Choroid plexus epithelial cell (primary cell): ENCODE measurements around the gene EPRS1.

Experiments
- DNase-seq: peaks from one replicate; pipeline ENCODE4 v3.0.0-alpha.2; 2010; ENCODE audit warnings: low read depth
- H3K4me3 ChIP-seq: 2 replicates; pipeline ENCODE4 v1.5.1; 2011; ENCODE audit warnings: low read depth, mild to moderate bottlenecking, control low read depth, low read length, moderate library complexity
- TF ChIP-seq, protein P1 (sequence below): conservative IDR thresholded peaks from 2 replicates; pipeline ENCODE4 v1.5.1; 2011; ENCODE audit warnings: low read depth, mild to moderate bottlenecking, control low read depth, inconsistent platforms, low read length, moderate library complexity

EPRS1 gene

DNA sequence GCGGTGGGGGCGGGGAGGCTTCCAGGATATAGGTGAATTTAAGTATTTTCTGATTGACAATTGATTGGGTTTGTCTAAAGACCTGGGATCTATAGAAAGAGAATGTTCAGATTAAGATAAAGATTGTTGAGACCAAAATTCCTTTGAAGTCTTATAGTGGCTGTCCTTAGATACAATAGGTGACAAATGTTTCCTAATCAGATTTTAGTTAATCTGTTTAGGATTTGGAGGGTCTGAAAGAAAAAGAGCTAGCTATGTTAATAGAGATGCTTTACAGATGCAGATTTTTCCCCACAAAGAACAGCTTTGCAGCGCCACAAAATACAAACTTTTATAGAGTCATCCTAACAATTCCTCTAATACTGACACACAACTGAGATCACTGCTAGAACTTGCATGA lies 14.6 kb upstream of the EPRS1 start:
- no peak overlapping the region for H3K4me3 ChIP-seq
- TF ChIP-seq, protein P1, sequence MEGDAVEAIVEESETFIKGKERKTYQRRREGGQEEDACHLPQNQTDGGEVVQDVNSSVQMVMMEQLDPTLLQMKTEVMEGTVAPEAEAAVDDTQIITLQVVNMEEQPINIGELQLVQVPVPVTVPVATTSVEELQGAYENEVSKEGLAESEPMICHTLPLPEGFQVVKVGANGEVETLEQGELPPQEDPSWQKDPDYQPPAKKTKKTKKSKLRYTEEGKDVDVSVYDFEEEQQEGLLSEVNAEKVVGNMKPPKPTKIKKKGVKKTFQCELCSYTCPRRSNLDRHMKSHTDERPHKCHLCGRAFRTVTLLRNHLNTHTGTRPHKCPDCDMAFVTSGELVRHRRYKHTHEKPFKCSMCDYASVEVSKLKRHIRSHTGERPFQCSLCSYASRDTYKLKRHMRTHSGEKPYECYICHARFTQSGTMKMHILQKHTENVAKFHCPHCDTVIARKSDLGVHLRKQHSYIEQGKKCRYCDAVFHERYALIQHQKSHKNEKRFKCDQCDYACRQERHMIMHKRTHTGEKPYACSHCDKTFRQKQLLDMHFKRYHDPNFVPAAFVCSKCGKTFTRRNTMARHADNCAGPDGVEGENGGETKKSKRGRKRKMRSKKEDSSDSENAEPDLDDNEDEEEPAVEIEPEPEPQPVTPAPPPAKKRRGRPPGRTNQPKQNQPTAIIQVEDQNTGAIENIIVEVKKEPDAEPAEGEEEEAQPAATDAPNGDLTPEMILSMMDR: no peak
- no peak for DNase-seq

DNA sequence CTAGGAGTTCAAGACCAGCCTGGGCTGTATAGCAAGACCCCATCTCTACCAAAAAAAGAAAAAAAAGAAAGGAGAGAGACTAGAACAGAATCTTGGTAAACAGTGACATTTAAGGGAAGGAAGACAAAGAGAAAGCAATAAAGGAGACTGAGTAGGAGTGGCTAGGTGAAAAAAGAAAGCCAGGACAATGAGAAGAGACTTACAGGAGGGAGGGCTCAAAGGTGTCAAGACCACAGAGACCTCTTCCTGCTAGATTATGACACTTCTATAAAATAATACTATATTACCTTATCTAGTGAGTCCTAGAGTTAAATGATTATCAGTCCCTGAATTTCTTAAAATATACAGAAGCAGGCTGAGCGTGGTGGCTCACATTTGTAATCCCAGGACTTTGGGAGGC lies 10.1 kb upstream of the EPRS1 start:
- TF ChIP-seq, protein P1: no peak
- no peak for DNase-seq
- H3K4me3 ChIP-seq: no peak overlapping the region

DNA sequence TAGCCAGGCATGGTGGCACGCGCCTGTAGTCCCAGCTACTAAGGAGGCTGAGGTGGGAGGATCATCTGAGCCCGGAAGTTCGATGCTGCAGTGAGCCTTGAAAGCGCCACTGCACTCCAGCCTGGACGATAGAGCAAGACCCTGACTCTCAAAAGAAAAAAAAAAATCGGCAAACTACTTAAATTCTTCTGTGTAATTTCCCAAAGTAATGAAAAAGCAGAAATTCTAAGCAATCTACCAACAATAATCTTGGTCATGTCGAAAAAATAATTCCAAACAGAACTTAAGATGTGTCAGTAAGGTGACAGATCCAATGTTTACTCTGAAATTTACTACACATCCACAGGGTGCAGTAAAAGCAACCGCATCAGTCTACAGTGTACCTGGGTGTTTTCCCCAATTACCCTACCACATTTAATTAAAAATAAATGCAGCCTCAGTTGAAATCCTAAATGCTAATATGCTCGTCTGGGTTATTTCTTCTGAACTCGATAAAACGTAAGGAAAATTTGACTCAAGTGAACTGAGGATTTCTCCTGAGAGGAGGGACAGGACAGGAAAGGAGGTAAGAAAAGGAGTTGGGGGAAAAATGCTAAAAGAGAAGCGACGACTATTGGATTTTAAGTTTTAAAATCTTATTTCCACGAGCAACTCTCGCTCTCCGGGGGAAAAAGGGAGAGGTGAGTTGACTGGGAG lies 801 bp downstream of the EPRS1 start:
- TF ChIP-seq, protein P1: no peak
- peak overlapping the region; percentile 97 for H3K4me3 ChIP-seq
- DNase-seq: no peak

DNA sequence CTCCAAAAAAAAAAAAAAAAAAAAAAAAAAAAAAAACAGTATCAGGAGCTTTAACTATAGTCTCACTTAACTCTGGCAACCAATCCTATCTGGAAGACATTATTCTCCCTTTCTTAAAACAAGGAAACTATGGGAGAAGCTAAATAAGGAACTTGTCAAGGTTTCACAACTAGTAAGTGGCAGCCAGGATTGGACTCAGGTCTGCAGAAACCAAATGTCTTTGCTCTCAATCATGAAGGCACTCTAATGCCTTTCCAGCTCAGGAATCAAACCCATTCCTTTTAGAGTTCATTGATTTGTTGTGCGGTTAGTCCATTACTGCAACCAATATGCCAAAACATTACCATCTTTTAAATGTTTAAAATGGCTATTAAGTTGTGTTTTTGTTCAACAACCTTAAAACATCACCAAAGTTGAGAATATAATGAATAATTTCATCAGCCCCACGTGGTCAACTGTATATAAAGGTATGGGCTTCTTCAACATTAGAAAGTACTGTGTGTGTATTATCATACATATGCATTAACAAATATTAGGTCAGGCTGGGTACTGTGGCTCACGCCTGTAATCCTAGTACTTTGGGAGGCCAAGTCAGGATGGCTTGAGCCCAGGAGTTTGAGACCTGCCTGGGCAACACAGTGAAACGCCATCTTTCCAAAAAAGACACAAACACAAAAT lies 1.5 kb downstream of the EPRS1 start:
- DNase-seq: peak; percentile 10
- TF ChIP-seq, protein P1: no peak
- H3K4me3 ChIP-seq: peak overlapping the region; percentile 97

DNA sequence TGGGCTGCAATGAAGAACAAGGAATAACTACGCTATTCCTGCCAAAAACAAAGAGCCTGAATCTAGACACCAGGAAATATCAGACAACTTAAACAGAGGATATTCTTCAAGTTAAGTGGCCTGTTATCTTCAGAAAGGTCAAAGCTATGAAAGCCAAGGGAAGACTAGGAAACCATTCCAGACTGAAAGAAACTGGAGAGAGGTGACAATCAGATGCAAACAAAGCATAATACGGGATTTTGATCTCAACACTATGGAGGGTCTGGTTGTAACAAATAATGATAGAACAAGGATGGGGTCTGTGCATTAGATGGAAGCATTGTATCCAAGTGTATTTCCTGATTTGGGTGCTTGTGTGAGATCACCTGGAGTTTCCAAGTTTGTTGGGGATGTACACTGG lies 2.7 kb downstream of the EPRS1 start:
- no peak for DNase-seq
- H3K4me3 ChIP-seq: no peak overlapping the region
- TF ChIP-seq, protein P1: no peak

DNA sequence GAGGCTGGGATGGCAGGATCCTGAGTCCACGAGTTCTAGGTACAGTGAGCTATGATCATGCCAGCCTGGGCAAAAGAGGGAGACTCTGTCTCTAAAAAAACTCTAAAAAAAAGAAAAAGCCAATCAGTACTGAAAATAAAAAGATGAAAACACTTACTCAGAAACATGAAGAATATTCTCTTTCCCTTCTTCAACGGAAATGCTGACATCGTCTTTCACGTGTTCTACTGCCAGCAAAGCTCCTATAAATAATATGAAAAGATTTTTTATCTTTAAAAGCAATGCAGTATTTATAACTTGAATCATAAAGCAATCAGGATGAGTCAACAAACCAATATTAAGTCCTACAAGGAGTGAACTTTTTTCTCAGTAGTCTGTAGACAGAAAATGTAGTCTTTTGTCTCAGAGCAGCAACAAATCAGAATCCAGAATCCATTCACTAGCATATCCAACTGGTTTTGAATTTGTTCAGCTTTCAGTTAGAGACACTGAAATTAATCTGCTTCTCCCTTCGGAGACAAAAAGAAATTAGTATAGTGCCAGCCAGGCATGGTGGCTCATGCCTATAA lies 6.2 kb downstream of the EPRS1 start:
- no peak for DNase-seq
- TF ChIP-seq, protein P1: no peak
- no peak overlapping the region for H3K4me3 ChIP-seq
